KOPT-K1 (cell line): Measurements from ENCODE around the gene HNRNPR.
"Not testable (repeated sequence)": the region's sequence is repeated elsewhere in the genome, so short reads cannot be mapped to it uniquely, and the experiment has no call there.

Experiments
- H3K27ac ChIP-seq: fragments of 200-600 bp; sonication (generic); 2 replicates; pipeline ENCODE4 v1.5.1; 2016; ENCODE audit warnings: antibody characterized with exemption, mild to moderate bottlenecking, low read depth, low read length; ENCODE audit not compliant: poor library complexity, severe bottlenecking
- H3K36me3 ChIP-seq: fragments of 200-600 bp; sonication (generic); 2 replicates; pipeline ENCODE4 v1.5.1; 2017; ENCODE audit warnings: antibody characterized with exemption, mild to moderate bottlenecking, low read length, moderate library complexity; ENCODE audit not compliant: insufficient read depth
- H3K9me3 ChIP-seq: fragments of 200-600 bp; sonication (generic); 2 replicates; pipeline ENCODE4 v1.5.1; 2017; ENCODE audit warnings: antibody characterized with exemption, low read length, mild to moderate bottlenecking; ENCODE audit not compliant: insufficient read depth, poor library complexity, severe bottlenecking

Gene HNRNPR

DNA sequence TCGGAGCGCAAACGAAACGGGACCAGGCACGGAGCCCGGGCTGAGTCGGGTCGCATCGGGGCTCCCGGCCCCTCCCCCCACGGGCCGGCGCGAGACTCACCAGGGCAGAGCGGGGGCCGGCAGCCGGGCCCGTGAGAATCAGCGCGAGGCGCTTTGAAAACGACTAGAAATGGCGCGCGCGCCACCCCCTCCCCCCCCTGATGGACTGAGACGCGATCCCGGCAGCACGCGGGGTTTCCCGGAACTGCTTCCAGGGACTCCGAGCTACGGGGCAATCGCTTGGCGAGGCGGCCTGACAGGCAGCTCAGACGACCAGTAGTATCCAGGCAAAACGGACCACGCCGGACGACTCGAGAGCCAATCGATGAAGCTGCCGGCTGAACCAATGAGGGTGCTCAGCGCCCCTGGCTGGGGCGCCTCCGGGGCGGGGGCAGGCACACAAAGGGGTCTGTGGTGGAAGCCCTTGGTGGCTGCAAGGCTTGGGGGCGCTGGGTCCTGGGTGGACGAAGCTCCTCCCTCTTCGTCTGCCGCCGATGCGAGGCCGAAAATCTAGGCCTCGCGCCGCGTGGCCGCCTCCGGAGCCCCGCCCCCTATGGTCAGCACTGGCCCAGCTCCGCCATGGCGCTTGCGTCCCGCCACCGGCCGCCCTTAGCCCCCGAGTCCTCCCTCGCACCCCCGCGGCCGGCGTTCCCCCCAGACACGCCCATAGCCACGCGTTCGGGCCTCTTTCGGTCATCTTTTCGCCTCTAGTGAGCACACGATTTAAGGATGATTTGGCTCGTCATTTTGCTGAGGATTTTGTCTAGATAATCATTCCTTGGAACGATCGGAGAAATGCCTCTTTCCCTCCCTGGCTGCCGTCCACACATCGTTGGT lies at the start of gene HNRNPR:
HNRNPR (minus strand) TSS at position 174 of the 876 bp plus-strand sequence. CDS start 3,276 bp downstream, outside the sequence.
- Histone ChIP-seq H3K36me3 (peaks cover 19% of the 10 kb centered on the region), H3K27ac (peak within 1 kb of the TSS; percentile 87)

DNA sequence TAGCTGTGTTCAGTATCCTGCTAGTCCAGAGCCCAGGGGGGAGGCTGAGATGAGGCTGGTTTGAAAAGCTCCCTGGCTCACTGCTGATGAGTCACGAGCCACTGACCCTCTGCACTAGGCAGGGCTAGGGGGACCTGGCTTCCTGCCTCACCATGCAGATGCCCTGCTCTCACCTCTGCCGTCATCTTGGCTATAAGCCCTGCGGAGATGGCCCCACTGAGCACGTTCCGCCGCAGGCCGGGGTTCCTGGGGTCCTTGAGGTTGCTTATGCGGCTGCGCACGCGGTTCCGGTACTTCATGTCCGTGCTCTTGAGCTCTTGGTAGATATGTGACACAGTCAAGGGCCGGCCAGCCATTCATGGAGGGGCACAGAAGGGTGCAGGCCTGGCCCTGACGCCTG lies 49.6 kb upstream of the HNRNPR start:
- Histone ChIP-seq H3K9me3 (no peaks in the 10 kb centered on the region), H3K27ac (no peak overlapping the region), H3K36me3 (no peaks in the 10 kb centered on the region)

More for the DNA sequence above, at the start of gene HNRNPR:
- no peaks in the 10 kb centered on the region for H3K9me3 ChIP-seq

DNA sequence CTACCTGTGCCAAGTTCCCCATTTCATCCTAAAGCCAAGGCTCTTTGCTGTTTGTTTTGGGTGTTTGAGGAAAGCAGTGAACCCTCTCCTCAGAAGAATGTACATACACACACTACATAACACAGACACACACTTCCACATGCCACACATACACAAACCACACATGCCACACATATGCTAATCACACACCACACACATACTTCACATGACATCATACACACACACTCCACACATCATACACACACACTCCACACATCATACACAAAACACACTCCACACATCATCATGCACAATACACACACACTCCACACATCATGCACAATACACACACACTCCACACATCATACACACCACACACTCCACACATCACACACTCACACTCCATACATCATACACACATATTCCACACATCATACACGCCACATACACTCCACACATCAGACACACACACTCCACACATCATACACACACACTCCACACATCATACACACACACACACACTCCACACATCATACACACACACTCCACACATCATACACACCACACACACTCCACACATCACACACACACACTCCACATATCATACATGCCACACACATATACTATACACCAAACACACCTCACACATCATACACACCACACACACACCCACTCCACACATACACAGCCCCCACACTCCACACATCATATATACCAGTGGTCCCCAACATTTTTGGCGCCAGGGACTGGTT lies 48.2 kb upstream of the HNRNPR start:
- no peak overlapping the region for H3K27ac ChIP-seq
- no peaks in the 10 kb centered on the region for H3K9me3 ChIP-seq

GRCh38 chr1:23389837-23390321 lies 45.8 kb upstream of the HNRNPR start:
- Histone ChIP-seq H3K27ac (no peak overlapping the region), H3K36me3 (no peaks in the 10 kb centered on the region), H3K9me3 (no peaks in the 10 kb centered on the region)

More for the DNA sequence above, 48.2 kb upstream of the HNRNPR start:
- H3K36me3 ChIP-seq: no peaks in the 10 kb centered on the region

GRCh38 chr1:23387494-23387893 lies 43.4 kb upstream of the HNRNPR start:
- H3K36me3 ChIP-seq: no peaks in the 10 kb centered on the region
- no peak overlapping the region for H3K27ac ChIP-seq

GRCh38 chr1:23385119-23385621 lies 41.1 kb upstream of the HNRNPR start:
- Histone ChIP-seq H3K27ac (no peak overlapping the region), H3K9me3 (no peaks in the 10 kb centered on the region), H3K36me3 (no peaks in the 10 kb centered on the region)

More at GRCh38 chr1:23387494-23387893, 43.4 kb upstream of the HNRNPR start:
- no peaks in the 10 kb centered on the region for H3K9me3 ChIP-seq

DNA sequence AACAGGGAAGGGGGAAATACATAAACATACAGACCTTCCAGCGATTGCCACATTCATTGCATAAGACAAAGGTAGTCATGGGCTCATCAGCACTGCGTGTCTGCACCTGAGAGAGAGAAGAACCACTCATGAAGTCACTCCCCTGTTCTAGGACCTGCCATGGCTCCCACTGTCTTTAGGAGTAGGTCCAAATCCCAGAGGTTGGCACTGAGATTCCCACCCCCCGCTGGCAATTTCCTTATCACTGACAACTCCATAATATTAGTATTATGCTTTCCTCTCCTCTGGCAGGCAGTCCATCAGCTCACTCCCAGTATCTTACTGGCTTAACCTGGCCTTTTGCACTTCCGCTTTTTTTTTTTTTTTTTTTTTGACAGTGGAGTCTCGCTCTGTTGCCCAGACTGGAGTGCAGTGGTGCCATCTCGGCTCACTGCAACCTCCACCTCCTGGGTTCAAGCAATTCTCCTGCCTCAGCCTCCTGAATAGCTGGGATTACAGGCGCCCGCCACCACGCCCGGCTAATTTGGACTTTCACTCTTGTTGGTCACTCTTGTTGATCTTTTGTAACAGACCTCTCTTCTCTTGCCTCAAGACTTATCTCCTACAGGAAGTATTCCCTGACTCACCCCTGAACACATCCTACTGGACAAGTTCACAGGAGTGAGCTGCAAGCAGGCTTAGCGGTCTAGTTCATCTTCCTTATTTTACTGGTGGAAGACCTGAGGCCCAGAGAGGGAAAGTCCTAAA lies 40.4 kb upstream of the HNRNPR start:
- H3K27ac ChIP-seq: no peak overlapping the region
- no peaks in the 10 kb centered on the region for H3K36me3 ChIP-seq
- no peaks in the 10 kb centered on the region for H3K9me3 ChIP-seq

GRCh38 chr1:23383577-23384311 lies 39.7 kb upstream of the HNRNPR start:
- H3K36me3 ChIP-seq: no peaks in the 10 kb centered on the region
- H3K9me3 ChIP-seq: no peaks in the 10 kb centered on the region
- no peak overlapping the region for H3K27ac ChIP-seq

GRCh38 chr1:23381233-23381885 lies 37.3 kb upstream of the HNRNPR start:
- Histone ChIP-seq H3K36me3 (no peaks in the 10 kb centered on the region), H3K27ac (no peak overlapping the region), H3K9me3 (no peaks in the 10 kb centered on the region)

- no peak overlapping the region for H3K27ac ChIP-seq
- no peaks in the 10 kb centered on the region for H3K9me3 ChIP-seq
- no peaks in the 10 kb centered on the region for H3K36me3 ChIP-seq
Measured at GRCh38 chr1:23380719-23381118, 36.6 kb upstream of the HNRNPR start.

DNA sequence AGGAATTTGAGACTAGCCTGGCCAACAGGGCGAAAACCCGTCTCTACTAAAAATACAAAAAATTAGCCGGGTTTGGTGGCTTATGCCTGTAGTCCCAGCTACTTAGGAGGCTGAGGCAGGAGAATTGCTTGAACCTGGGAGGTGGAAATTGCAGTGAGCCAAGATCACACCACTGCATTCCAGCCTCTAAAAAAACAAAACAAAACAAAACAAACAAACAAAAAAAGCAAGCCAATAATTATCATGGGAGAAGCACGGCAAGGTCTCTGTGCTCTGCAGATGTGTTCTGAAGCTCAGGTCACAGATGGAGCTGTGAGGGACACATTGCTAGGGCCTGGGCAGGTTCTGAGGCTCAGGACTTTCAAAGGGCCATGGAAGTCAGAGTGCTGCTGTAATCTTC lies 36.2 kb upstream of the HNRNPR start:
- not testable (repeated sequence) for H3K27ac ChIP-seq, H3K9me3 ChIP-seq, H3K36me3 ChIP-seq

GRCh38 chr1:23376890-23377811 lies 33.1 kb upstream of the HNRNPR start:
- H3K27ac ChIP-seq: no peak overlapping the region

More at GRCh38 chr1:23376890-23377811, 33.1 kb upstream of the HNRNPR start:
- Histone ChIP-seq H3K36me3 (no peaks in the 10 kb centered on the region), H3K9me3 (no peaks in the 10 kb centered on the region)
